Measurements from ENCODE around the gene SLC30A10.
"Not testable (repeated sequence)": the region's sequence is repeated elsewhere in the genome, so short reads cannot be mapped to it uniquely, and the experiment has no call there.

Gene SLC30A10

DNA sequence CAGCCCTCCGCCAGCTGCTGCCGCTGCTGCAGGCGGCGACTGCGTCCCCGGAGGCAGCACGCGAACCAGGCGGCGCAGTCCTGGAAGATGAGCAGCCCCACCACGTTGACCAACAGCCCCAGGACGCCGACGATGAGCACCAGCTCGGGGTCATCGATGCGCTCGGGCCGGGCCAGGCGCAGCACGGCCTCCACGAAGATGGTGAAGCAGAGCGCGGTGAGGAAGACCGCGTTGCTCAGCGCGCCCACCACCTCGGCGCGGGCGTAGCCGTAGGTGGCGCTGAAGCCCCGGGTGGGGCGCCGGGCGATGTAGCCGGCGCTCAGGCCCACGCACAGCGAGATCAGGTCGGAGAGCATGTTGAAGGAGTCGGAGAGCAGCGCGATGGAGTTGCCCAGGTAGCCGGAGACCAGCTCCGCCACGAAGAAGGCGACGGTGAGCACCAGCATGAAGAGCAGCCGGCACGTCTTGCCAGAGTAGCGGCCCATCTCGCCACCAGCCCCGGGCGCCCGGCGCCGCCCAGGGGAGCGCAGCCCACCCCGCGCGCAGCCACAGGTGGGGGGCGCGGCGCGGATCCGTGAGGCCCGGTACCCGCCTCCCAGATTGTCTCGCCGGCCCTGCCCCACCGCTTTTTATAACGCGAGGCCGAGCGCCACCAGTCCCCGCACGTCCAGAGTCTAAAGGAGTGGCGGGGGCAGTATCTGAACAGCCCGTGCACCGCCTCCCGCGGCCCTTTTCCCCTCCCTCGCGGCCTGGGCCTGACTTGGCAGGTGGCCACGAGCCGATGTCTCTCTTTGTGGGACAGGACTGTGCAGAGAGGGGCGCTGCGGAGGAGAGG, at the start of gene SLC30A10:
Gene SLC30A10, minus strand, starts transcription at position 602 of the 835 bp plus-strand sequence. Its CDS starts 117 bp downstream, at position 485.
- DNase-seq: peak; percentile 39 to 46

DNA sequence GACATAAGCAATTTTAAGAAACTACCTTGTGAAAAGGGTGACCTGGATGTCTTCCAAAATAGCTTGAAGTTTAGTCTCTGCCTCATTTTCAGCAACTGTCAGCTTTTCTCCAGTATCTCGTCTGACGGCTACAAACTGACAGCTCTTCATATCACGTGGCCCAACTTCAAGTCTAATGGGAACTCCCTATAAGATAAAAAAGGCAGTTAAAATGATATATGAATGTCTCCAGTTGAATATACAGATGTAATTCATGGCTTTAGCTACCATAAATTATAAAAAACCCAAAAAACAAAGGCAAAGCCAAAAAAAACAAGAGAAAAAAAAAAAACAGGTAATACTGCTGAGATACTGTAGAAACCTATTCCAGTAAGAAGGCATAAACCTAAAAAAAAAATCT, 44.9 kb upstream of the SLC30A10 start:
- no peak for DNase-seq

DNA sequence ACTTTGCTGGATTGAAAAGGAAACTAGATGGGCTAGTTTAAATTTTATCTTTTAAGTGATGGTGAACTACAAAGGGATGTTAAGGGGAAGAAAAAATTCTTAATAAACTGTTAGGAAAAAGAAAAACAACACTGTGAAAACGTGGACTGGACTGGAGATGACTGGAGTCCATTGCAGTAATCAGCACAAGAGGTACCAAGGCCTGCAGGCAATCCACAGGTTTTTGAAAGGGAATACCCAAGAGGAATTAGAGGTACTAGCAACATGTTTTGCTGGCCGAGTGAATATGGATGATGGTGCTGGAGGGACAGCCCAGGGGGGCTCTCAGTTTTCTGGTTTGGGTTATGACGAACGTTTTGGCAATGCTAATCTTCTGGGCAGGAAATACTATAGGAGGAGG, 39.0 kb upstream of the SLC30A10 start:
- DNase-seq: no peak

DNA sequence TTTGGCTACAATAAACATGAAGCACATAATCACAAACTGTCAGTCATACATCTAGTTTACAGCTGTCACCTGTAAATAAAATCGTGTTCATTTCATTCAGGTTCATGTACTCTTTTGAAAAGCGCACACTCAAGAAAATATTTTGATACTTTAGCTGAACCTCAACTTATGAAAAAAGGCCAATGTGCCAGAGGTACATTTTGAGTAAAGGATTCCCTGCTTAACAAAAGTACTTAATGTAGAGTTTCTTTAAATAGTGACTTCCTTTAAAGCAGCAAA, 37.7 kb upstream of the SLC30A10 start:
- no peak for DNase-seq

DNA sequence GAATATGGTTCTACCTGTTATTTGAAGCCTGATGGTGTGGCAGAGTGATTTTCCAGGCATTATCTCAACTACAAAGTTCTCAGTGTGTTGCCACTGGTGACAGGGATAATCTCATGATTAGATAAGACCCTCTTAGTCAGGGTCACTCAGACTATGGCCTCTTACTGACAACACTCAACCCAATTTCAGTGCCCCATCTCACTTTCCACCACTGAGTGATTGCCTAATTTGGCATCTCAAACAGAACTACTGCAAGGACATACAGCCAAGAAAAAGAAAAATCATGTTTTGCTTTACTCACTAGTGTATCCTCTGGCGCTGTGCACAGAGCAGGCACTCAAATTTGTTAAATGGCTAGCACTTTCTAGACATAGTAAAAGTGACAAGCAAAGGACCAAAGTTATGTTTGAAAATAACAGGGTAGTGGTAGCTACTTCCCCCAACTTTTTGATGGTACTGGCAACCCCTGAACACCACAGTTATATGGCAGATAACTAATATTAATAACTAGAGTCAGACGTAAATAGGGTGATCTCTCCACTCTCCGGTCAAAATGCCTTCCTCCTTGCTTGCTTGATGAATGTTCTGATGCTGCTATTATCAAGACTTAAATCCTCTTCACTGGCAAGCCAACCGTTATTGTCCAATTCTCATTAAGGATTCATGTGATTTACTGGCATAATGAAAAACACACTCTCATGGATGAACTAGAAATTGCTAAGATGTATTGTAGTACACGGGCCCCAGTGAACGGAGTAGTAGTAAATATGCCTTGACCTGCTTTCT, 37.1 kb upstream of the SLC30A10 start:
- DNase-seq: no peak

DNA sequence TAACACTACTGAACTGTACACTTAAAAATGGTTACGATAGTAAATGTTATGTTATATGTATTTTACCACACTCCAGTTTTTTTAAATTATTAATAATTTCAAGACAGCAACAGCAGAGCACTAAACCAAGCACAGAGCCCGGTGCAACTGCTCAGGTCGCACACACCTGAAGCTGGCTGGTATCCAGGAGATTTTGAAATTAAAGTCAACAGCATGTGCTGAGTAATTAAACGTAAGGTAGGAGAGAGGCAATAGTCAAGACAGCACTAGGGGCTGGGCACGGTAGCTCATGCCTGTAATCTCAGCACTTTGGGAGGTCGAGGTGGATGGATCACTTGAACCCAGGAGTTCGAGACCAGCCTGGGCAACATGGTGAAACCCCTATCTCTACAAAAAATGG, 35.1 kb upstream of the SLC30A10 start:
- DNase-seq: no peak

DNA sequence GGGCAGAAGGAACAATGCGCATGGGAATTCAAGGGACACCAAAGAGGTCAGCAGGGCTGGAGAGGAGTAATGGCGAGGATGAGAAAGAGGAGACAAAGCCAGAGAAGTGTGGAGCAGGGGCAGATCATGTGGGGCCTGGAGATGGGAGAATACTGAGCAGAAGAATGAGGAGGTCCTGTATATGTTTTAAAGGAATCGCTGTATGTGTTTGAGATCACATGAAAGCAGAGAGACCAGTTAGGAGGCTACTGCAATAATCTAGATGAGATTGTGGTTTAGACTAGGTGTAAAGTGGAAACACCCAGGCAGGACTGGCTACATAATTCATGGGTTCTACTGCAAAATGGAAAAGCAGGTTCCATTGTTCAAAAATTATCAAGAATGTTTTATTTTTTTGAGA, 33.3 kb upstream of the SLC30A10 start:
- no peak for DNase-seq

DNA sequence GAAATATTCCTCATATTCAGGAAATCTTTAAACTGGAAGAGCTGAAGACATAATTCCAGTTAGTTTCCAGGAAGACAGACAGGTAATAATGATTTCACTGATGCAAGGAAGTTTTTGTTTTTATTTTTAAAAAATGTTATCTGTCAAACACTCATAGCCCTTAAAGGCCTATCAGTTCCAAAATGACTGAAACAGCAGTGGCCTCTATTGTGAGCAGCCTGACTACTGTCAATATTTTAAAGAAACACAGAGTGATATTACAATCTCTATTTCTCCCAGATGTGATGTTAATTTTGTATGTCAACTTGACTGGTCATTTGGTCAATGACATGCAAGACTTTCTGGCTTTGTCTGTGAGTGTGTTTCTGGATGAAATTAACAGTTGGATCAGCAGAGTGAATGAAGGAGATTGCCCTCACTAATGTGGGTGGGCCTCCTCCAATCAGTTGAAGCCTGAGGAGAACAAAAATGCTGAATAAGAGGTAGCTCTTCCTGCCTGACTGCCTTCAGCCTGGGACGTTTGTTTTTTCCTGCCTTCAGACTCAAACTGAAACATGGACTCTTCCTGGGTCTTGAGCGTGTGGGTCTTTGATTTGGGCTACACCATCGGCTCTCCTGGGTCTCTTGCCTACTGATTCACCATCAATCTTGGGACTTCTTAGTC, 31.3 kb upstream of the SLC30A10 start:
- DNase-seq: no peak

DNA sequence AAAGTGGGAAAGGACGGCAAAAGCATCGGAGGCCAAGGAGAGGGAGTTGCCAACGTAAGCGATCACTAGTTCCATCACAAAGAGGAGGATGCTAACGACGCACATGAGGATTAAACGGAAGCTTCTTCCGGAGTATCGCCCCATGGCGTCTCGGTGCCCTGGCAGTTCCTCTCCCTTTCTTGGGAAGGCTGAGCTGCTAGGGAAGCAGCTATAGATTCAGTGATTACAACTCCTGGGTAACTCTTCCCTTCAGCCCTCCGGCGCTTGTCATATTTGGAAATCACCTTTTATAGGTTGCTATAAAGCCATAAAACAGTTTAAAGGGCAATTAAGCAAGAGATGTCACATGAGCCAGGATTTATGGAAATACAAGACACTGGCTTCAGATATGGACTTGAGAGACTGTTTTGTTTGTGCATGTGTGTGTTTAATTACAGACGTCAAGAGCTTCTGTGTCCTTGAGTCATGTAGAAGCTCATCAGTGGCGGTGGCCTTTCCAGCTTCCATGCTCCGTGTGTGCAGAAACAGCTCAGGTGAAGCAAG, 30.6 kb upstream of the SLC30A10 start:
- DNase-seq: no peak

DNA sequence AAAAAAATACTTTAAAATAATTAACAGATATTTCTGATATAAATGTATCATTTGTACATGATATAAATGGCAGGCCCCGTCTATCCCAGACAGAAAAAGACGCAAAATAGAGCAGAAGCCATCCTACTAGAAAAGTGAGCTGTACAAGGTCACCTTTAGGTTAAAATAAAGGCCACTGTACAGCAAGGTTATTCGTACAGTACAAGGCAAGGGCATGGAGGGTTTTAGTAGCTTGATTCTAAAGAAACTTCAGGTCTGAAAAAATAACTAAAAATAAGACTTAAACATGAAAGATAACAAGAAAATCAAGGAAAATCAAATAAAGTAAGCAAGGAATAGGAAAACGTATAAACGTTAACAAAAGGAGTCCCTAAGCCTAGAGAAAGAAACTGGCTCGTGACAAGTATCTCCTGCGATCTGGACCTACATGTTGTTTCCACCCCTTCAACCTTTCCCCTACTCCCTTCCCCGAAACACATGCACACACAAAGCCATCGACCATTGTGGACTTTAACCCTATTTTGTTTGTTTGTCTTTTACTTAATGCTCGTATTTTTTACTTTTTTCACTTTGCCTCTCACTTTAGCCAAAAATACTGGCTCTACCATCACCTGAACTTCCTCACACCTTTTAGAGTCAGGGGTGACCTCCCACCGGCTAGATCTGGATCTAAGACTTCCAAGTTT, 26.5 kb upstream of the SLC30A10 start:
- no peak for DNase-seq

DNA sequence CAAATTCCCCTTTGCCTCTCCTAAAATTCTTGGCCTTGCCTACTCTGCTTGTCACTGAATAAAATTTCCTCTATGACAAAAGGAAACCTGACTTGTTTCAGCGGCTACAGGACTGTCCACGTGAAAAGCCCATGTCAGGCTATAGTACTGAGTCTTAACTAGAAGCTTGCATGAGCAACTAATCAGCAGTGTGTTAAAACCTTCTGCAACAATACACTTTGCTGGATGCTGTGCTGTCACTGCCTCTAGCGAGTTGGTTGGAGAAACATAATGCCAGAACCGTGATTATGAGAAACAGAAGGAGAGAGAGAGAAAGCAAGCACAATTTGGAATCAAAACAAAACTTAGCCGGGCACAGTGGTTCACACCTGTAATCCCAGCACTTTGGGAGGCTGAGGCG, 25.7 kb upstream of the SLC30A10 start:
- DNase-seq: no peak

DNA sequence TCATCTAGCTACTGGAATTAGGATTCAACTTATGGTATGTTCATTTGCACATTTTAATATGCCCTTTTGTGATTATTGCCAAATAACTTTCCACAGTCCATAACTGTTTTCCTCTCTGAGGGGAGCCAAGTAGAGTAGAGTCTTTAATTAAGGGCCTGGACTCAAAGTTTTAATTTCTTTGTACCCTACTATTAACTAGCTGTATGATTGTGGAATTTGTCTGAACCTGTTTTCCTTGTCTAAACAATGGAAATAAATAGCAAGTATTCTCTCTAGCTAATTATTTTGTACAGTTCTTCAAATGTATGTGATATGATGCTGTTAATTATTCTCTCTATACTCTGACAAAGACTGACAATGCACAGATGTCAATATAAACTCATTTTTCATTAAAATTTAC, 24.0 kb upstream of the SLC30A10 start:
- no peak for DNase-seq

DNA sequence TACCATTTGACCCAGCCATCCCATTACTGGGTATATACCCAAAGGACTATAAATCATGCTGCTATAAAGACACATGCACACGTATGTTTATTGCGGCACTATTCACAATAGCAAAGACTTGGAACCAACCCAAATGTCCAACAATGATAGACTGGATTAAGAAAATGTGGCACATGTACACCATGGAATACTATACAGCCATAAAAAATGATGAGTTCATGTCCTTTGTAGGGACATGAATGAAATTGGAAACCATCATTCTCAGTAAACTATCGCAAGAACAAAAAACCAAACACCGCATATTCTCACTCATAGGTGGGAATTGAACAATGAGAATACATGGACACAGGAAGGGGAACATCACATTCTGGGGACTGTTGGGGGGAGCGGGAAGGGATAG, 20.9 kb upstream of the SLC30A10 start:
- not testable (repeated sequence) for DNase-seq

DNA sequence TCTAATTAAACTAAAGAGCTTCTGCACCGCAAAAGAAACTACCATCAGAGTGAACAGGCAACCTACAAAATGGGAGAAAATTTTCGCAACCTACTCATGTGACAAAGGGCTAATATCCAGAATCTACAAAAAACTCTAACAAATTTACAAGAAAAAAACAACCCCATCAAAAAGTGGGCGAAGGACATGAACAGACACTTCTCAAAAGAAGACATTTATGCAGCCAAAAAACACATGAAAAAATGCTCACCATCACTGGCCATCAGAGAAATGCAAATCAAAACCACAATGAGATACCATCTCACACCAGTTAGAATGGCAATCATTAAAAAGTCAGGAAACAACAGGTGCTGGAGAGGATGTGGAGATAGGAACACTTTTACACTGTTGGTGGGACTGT, 20.4 kb upstream of the SLC30A10 start:
- DNase-seq: not testable (repeated sequence)

DNA sequence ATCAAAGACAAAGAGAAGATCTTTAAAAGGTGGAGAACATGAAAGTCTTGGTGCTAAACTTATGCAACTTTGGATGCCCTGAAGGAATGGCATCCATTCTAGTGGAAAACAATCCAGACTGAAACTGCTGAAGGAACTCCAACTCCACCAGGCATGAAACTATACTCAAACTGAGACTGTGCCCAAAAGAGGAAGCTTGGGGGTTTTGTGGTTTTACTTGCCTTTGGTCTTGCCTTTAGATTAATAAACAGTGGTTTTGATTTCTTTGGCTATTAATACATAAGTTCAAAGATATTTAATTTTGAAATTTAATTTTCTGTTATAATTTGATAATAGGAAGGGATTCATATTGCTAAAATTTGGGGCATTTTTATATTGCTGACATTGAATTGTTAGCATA, 17.4 kb upstream of the SLC30A10 start:
- DNase-seq: no peak

DNA sequence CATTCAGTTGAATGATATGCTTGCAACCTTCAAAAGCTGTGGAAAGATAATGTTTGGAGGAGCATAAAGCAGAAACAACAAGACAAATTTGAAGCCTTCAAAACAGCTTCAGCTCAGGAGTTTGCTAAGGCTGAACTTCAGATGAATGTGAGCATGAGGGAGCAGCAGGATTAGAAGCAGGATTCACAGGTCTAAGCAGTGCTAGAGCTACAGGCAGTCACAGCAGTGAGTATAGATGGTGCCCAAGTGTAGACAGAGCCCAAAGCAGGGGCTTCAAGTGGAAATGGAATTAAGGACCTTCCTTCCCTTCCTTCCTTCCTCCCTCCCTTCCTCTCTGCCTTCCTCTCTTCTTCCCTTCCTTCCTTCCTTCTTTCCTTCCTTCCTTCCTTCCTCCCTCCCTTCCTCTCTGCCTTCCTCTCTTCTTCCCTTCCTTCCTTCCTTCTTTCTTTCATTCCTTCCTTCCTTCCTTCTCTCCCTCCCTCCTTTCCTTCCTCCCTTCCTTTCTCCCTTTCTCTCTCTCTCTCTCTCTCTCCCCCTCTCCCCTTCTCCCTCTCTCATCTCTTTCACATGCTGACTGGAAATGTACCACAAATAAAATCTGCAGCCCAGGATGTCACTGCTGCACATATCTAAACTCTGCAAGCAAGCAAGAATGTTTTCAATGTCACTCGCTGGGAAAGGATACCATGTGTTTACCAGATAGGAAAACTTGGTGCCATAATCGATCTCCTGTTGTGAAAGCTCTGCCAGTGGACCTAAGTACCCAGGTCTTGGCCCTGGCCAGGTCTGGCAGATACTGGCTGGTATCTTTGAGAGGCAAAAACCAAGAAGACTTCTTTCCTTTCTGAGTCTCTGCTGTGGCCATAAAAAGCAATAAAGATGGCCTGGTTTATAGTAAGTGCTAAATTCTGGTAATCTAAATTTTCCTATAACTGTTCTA, 13.1 kb upstream of the SLC30A10 start:
- no peak for DNase-seq

DNA sequence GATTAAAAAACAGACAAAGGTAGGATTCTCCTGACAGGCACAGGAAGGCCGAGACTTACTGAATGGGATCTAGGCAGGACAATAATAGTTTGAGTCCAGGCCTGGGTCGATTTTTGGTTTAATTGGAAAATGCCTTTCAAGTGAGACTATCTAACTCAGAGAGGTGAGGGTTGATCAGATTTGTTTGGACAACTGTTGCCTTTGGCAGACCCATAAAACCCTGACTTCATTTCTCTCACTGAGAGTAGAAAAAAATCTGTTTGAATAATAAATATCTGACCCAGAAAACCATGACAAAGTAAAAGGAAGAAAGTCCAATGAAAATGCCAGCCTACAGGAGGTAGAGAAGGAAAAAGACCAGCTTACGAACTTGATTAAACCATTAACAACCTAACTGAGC, 12.3 kb upstream of the SLC30A10 start:
- DNase-seq: no peak

DNA sequence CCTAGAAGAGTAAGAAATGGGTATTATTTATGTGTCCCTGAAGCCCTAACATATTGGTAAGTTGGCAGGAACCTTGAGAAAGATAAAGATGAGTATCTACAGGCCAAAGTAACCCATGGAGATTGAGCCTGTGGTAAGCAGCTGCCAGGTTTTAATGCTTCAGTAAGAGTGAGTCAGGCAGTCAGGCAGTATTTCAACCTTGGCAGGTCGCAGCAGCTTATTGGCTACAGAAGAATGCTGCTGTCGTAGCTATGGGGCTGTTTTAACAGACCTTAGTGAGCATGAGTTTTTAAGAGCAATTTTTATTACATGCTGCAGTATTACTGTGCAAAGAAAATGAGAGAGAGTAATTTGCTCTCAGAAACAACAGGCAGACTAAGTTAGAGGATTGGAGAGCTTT, 10.3 kb upstream of the SLC30A10 start:
- no peak for DNase-seq

DNA sequence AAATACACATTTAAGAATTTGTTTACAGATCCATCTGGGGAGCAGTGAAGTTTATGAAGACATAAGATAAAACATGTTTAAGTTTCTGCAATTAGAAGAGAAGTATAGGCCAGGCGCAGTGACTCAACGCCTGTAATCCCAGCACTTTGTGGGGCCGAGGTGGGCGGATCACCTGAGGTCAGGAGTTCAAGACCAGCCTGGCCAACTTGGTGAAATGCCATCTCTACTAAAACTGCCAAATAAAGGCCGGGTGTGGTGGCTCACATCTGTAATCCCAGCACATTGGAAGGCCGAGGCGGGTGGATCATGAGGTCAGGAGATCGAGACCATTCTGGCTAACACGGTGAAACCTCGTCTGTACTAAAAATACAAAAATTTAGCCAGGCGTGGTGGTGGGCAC, 5.4 kb upstream of the SLC30A10 start:
- not testable (repeated sequence) for DNase-seq

DNA sequence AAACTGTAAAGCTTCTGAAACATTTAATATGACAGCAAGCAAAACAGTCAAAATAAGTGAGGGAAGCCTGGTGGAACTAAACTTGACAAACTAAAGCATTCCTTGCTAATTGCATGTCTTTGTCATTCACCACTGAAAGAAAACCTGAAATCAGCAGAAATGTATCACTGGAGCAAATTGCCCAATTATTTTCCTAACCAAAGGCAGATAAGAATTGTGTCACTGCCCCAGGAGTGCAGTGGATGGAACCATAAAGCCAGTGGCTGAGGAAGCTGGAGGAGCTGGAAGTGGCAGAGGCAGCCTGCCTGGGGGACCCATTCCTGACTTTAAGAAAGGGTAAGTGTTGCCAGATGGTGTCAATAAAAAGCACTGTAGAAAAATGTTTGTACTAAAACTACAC, 2.7 kb upstream of the SLC30A10 start:
- no peak for DNase-seq

DNA sequence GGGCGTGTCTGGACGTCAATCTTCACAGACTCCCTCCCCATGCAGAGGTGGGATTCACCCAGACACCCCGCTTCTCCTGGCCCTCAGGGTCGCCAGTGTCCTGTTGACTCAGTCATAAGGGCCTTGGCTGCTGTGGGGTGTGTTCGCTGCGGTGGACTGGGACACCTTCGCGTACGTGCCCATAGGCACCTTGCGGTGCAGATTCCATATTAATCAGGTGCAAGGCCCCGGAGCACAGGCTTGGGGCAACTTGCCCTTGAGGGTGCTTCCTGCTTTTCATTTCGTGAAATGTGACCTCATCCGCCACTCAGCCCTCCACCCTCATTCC, 398 bp upstream of the SLC30A10 start:
- no peak for DNase-seq

Measured in NCI-H2081 (cell line).